ENCODE results near the gene CYP3A7. TPM values are rescaled to one million over a fixed set of nuclear protein-coding genes. Genes with fewer than 3 reads are reported as not detected.
"Not testable (repeated sequence)": the region's sequence is repeated elsewhere in the genome, so short reads cannot be mapped to it uniquely, and the experiment has no call there.

Gene CYP3A7
- total RNA-seq, 4 donors from 2014 or later, result 0.56 to 2.8 (median 0.60) TPM; not detected in 1

- DNase-seq (ENCODE audit: low spot score) (no peak), ATAC-seq (ENCODE audit: low FRiP score) (no peak)
- no peak for TF ChIP-seq CTCF (IDR thresholded peaks at IDR 0.05)
Observed at GRCh38 chr7:99730992-99731391, 4.0 kb downstream of the CYP3A7 start.

- ATAC-seq (ENCODE audit: low FRiP score) (no peak), DNase-seq (ENCODE audit: low spot score) (no peak)
- no peak for TF ChIP-seq CTCF (IDR thresholded peaks at IDR 0.05)
Observed at GRCh38 chr7:99730238-99730810, 4.7 kb downstream of the CYP3A7 start.

GRCh38 chr7:99729486-99730237, 5.3 kb downstream of the CYP3A7 start:
- DNase-seq (ENCODE audit: low spot score), result no peak
- ATAC-seq (ENCODE audit: low FRiP score), result no peak
- no peak for TF ChIP-seq CTCF (IDR thresholded peaks at IDR 0.05)

GRCh38 chr7:99728615-99729014, 6.4 kb downstream of the CYP3A7 start:
- ATAC-seq (ENCODE audit: low FRiP score) (no peak), DNase-seq (ENCODE audit: low spot score) (no peak)

GRCh38 chr7:99723201-99723600, 11.8 kb downstream of the CYP3A7 start:
- not testable (repeated sequence) for ATAC-seq (ENCODE audit: low FRiP score); DNase-seq (ENCODE audit: low spot score)

More at GRCh38 chr7:99728615-99729014, 6.4 kb downstream of the CYP3A7 start:
- TF ChIP-seq CTCF (IDR thresholded peaks at IDR 0.05), result no peak

GRCh38 chr7:99720800-99721595, 14.0 kb downstream of the CYP3A7 start:
- DNase-seq (ENCODE audit: low spot score), result no peak
- TF ChIP-seq CTCF (IDR thresholded peaks at IDR 0.05), result no peak
- ATAC-seq (ENCODE audit: low FRiP score), result no peak

GRCh38 chr7:99719996-99720769, 14.8 kb downstream of the CYP3A7 start:
- DNase-seq (ENCODE audit: low spot score) (no peak), ATAC-seq (ENCODE audit: low FRiP score) (no peak)
- TF ChIP-seq CTCF (IDR thresholded peaks at IDR 0.05), result no peak

Data from omental fat pad (tissue), 4 donors.